OCI-LY7 (cell line): ENCODE data around the gene LRRC8E. TPM values are rescaled to one million over a fixed set of nuclear protein-coding genes. Genes with fewer than 3 reads are reported as not detected.
A peak's percentile ranks its signal among the peaks of the same experiment; 100 is the strongest.

Source experiments
- BruUV-seq: library from RNA; stranded (reverse); fragments of 400-500 nt; replicated peaks from 2 replicates; lab custom pipeline; 2021; lab: Mats Ljungman, UMichigan
- CTCF ChIA-PET: fragments of 300-600 bp; sonication (Branson Sonifier 250); formaldehyde crosslinking; loops from one replicate; lab custom pipeline; 2022; ENCODE audit warnings: antibody characterized with exemption; ENCODE audit not compliant: unreplicated experiment; lab: Charles Lee
- POLR2A ChIA-PET: fragments of 300-600 bp; sonication (Branson Sonifier 250); formaldehyde crosslinking; loops from one replicate; lab custom pipeline; 2022; ENCODE audit warnings: antibody characterized with exemption; lab: Charles Lee
- DNase-seq: peaks from one replicate; pipeline ENCODE4 v3.0.0-alpha.2; 2015; ENCODE audit warnings: low spot score
- H2AFZ ChIP-seq: fragments of 200-600 bp; sonication (generic), shearing (Covaris generic); 2 replicates; pipeline ENCODE4 v1.6.1; 2014; ENCODE audit warnings: mild to moderate bottlenecking, antibody characterized with exemption, low read length, moderate library complexity
- H3K27ac ChIP-seq: fragments of 200-600 bp; sonication (generic); 2 replicates; pipeline ENCODE4 v1.5.1; 2014; ENCODE audit warnings: mixed run types, low read depth, mild to moderate bottlenecking, moderate library complexity, low read length, inconsistent platforms; ENCODE audit not compliant: poor library complexity, severe bottlenecking
- H3K36me3 ChIP-seq: fragments of 200-600 bp; sonication (generic); 2 replicates; pipeline ENCODE4 v1.6.1; 2014; ENCODE audit warnings: mild to moderate bottlenecking, antibody characterized with exemption, low read length, moderate library complexity, mixed read lengths; ENCODE audit not compliant: insufficient read depth
- H3K4me1 ChIP-seq: fragments of 200-600 bp; sonication (generic); 2 replicates; pipeline ENCODE4 v1.5.1; 2014; ENCODE audit warnings: mild to moderate bottlenecking, low read length; ENCODE audit not compliant: insufficient read depth, poor library complexity, severe bottlenecking
- H3K4me2 ChIP-seq: fragments of 200-600 bp; sonication (generic); 2 replicates; pipeline ENCODE4 v1.6.1; 2014; ENCODE audit warnings: mild to moderate bottlenecking, low read length
- H3K4me3 ChIP-seq: fragments of 200-600 bp; sonication (generic); 2 replicates; pipeline ENCODE4 v1.5.1; 2014; ENCODE audit warnings: mild to moderate bottlenecking, low read depth, low read length; ENCODE audit not compliant: poor library complexity, severe bottlenecking
- H3K79me2 ChIP-seq: fragments of 200-600 bp; sonication (generic); 2 replicates; pipeline ENCODE4 v1.6.1; 2016; ENCODE audit warnings: low read depth, mild to moderate bottlenecking, low read length, moderate library complexity, mixed read lengths; ENCODE audit not compliant: insufficient read depth
- H3K9me2 ChIP-seq: fragments of 200-600 bp; sonication (generic); 2 replicates; pipeline ENCODE4 v1.6.1; 2016; ENCODE audit warnings: mild to moderate bottlenecking, low read length, mixed read lengths; ENCODE audit not compliant: insufficient read depth
- H3K9me3 ChIP-seq: fragments of 200-600 bp; sonication (generic); 2 replicates; pipeline ENCODE4 v1.6.1; 2014; ENCODE audit warnings: mild to moderate bottlenecking, mixed run types, low read length, mixed read lengths
- H4K20me1 ChIP-seq: fragments of 200-600 bp; sonication (generic); 2 replicates; pipeline ENCODE4 v1.6.1; 2014; ENCODE audit warnings: mild to moderate bottlenecking, antibody characterized with exemption, low read length, moderate library complexity, mixed read lengths; ENCODE audit not compliant: insufficient read depth
- EZH2phosphoT487 ChIP-seq: fragments of 200-600 bp; sonication (generic); IDR thresholded peaks from 2 replicates; pipeline ENCODE4 v1.6.1; 2018; ENCODE audit warnings: low read depth, borderline replicate concordance, mild to moderate bottlenecking, mixed run types, antibody characterized with exemption, low read length, moderate library complexity, mixed read lengths
- intact Hi-C: fragments of 100-400 bp; cut with micrococcal nuclease; formaldehyde crosslinking; loops from one replicate; pipeline ENCODE4 v1.10.0; 2022; ENCODE audit not compliant: unreplicated experiment
- total RNA-seq, 2 experiments: library from RNA; depleted of rRNA in 1 of 2; stranded (reverse); fragments of >200 nt in 1 of 2; shearing (Covaris generic) in 1 of 2; gene quantifications; 2 replicates each; pipeline ENCODE4 v1.2.3, GENCODE V29; 2014 to 2022
- TF ChIP-seq, protein P1 (sequence below): fragments of 200-600 bp; sonication (generic); conservative IDR thresholded peaks from 2 replicates; pipeline ENCODE4 v1.5.1; 2014; ENCODE audit warnings: mild to moderate bottlenecking, antibody characterized with exemption, low read length, moderate library complexity, mixed read lengths

The LRRC8E gene
- total RNA-seq, 2 experiments from 2014 or later = not detected

DNA sequence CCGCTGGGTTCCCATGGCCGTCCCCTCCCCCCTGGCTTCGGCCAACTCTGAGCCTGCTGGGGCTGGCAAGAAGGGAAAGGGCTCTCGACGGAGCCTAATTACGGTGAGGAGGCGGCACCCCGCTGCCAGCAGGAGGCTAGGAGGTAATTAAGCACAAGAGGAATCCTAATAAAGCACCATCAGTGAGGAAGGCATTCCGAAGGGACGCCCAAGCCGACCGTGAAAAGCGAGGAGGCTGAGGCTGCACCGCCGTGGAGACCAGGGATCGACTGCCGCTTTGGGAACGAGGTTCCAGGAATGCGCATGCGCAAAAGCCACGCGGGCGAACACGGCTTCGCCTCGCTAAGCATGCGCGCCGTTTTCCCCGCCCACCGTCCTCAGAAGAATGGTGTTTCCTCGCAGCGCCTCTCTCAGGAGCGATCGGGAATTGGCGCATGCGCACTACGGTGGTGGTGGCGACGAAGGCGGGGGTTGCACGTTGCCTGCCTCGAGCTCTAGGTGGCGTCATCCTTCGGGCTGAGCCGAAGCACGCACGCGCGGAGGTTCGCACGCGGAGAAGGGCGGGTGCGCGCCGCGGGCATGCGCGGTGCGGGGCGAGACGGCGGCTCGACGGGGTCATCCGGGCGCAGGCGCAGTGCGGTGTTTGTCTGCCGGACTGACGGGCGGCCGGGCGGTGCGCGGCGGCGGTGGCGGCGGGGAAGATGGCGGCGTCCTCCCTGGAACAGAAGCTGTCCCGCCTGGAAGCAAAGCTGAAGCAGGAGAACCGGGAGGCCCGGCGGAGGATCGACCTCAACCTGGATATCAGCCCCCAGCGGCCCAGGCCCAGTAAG, 15.1 kb downstream of the LRRC8E start, which contains the start of gene MAP2K7:
Gene MAP2K7 (plus strand): TSS at position 634 of the 830 bp plus-strand sequence. CDS start 68 bp downstream, at position 702.
- Histone ChIP-seq H3K4me3 (peak within 1 kb of the TSS; percentile 96), H3K4me2 (peak within 1 kb of the TSS; percentile 100), H3K79me2 (peaks cover 22% of the 10 kb centered on the region), H3K4me1 (peaks cover 19% of the 10 kb centered on the region), H3K9me2 (no peaks in the 10 kb centered on the region), H3K36me3 (peaks cover 13% of the 10 kb centered on the region; the same call in 1 of the 2 replicates), H2AFZ (peak within 1 kb of the TSS; percentile 75; the same call in 1 of the 2 replicates), H3K27ac (peak within 1 kb of the TSS; percentile 18), H4K20me1 (0 out of 2 replicates have a peak, but pooled peaks cover 9% of the 10 kb centered on the region), H3K9me3 (no peaks in the 10 kb centered on the region)
- DNase-seq = peak; percentile 99
- ChIA-PET POLR2A (interaction anchor here (0.7 to 0.8 kb wide), 2 partner anchors 11 to 298 kb away, joined by 3 read pairs; no protein-coding TSS in a partner anchor), CTCF (interaction anchor here (0.5 to 1.2 kb wide), 3 partner anchors 17 to 325 kb away, joined by 3 read pairs; no protein-coding TSS in a partner anchor)
- TF ChIP-seq, protein P1, sequence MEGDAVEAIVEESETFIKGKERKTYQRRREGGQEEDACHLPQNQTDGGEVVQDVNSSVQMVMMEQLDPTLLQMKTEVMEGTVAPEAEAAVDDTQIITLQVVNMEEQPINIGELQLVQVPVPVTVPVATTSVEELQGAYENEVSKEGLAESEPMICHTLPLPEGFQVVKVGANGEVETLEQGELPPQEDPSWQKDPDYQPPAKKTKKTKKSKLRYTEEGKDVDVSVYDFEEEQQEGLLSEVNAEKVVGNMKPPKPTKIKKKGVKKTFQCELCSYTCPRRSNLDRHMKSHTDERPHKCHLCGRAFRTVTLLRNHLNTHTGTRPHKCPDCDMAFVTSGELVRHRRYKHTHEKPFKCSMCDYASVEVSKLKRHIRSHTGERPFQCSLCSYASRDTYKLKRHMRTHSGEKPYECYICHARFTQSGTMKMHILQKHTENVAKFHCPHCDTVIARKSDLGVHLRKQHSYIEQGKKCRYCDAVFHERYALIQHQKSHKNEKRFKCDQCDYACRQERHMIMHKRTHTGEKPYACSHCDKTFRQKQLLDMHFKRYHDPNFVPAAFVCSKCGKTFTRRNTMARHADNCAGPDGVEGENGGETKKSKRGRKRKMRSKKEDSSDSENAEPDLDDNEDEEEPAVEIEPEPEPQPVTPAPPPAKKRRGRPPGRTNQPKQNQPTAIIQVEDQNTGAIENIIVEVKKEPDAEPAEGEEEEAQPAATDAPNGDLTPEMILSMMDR = peak; percentile 81
- no peak for TF ChIP-seq EZH2phosphoT487
- intact Hi-C loops = no loop called here
- BruUV-seq = no TSS peak

DNA sequence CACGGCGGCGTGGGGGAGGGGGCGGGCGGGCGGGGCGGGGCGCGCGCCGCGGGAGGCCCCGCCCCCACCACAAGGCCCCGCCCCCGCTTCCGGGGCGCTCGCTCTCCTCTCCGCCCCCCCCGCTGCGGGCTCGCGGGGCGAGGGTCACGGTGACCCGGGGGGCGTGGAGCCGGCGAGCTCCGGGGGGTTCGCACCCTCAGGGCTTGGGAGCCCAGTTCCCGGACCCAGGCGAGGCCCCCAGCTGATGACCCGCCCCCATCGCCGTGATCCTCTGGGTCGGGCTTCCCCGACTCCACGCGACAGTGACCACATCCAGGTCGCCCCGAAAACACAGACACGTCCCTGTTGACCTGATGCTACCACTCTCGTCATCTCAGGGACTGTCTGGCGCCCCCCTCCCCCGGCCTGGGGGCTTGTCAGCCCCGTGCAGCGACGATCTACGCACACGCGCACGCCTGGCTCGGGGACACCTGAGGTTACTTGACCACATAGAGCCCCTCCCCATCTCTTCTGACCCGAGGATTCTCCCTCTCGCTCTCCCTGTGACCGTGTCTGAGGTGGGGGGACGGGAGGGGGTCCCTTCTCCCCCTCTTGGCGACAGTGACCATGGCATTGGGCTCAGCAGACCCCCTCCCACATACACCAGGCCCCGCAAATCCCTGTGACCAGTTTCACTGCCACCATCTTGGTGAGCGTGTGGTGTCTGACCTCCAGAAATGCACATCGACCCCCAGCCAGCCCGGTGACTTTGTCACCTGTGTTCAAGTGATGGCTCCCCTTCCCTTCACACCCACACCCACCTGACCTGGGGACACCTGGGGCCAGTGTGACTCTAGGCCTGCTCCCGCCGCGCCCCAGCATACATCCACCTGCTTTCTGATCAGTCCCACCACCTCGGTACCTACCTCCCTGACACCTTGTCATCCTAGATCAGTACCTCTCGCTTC, 16.0 kb downstream of the LRRC8E start:
- no peaks in the 10 kb centered on the region for H3K9me2 ChIP-seq
- CTCF ChIA-PET = interaction anchor here (0.5 to 1.2 kb wide), 3 partner anchors 16 to 325 kb away, joined by 3 read pairs; no protein-coding TSS in a partner anchor
- H4K20me1 ChIP-seq = 0 out of 2 replicates have a peak, but pooled peaks cover 9% of the 10 kb centered on the region
- POLR2A ChIA-PET = no interaction called here
- TF ChIP-seq, protein P1 = no peak
- no peak for TF ChIP-seq EZH2phosphoT487
- H3K79me2 ChIP-seq = peaks cover 22% of the 10 kb centered on the region
- peaks cover 13% of the 10 kb centered on the region; the same call in 1 of the 2 replicates for H3K36me3 ChIP-seq
- TSS peak; percentile 70 for BruUV-seq
- peak overlapping the region; percentile 97 for H3K4me2 ChIP-seq
- H3K27ac ChIP-seq = peak overlapping the region; percentile 18
- intact Hi-C loops = no loop called here
- no peak overlapping the region for H2AFZ ChIP-seq
- no peaks in the 10 kb centered on the region for H3K9me3 ChIP-seq
- H3K4me1 ChIP-seq = peaks cover 19% of the 10 kb centered on the region
- H3K4me3 ChIP-seq = peak overlapping the region; percentile 96
- DNase-seq = peak; percentile 64
